Progenitor cell of endocrine pancreas (in vitro differentiated cells): ENCODE measurements around the gene MAST4. TPM values are rescaled to one million over a fixed set of nuclear protein-coding genes. Genes with fewer than 3 reads are reported as not detected.

Source experiments
- DNase-seq: peaks from one replicate; pipeline ENCODE4 v3.0.0; 2021; ENCODE audit warnings: low spot score; ENCODE audit not compliant: unreplicated experiment
- H3K27ac Mint-ChIP-seq: 2 replicates; pipeline ENCODE4 v1.8.0; 2021; ENCODE audit warnings: mild to moderate bottlenecking, moderate library complexity, mixed read lengths
- H3K27me3 Mint-ChIP-seq: 2 replicates; pipeline ENCODE4 v1.8.0; 2021; ENCODE audit warnings: mixed read lengths
- H3K36me3 Mint-ChIP-seq: 2 replicates; pipeline ENCODE4 v1.8.0; 2022; ENCODE audit warnings: mixed read lengths; ENCODE audit not compliant: insufficient read depth
- H3K4me1 Mint-ChIP-seq: 2 replicates; pipeline ENCODE4 v1.8.0; 2021; ENCODE audit warnings: low read depth, mixed read lengths
- H3K4me3 Mint-ChIP-seq: 2 replicates; pipeline ENCODE4 v1.8.0; 2021; ENCODE audit warnings: low read depth, mild to moderate bottlenecking, moderate library complexity, mixed read lengths
- H3K9me3 Mint-ChIP-seq: 2 replicates; pipeline ENCODE4 v1.8.0; 2021; ENCODE audit warnings: low read depth, mixed read lengths
- CTCF ChIP-seq: fragments of 200-600 bp; sonication (generic); IDR thresholded peaks from one replicate; pipeline ENCODE4 v1.5.0; 2021; ENCODE audit warnings: antibody characterized with exemption, mild to moderate bottlenecking; ENCODE audit not compliant: unreplicated experiment
- total RNA-seq: library from RNA; stranded (reverse); gene quantifications from 2 replicates; pipeline ENCODE4 v1.2.1, GENCODE V29; 2021

MAST4 gene
- total RNA-seq, 1 donor from 2014 or later: 45.3 TPM

GRCh38 chr5:66874004-66874403, 277.8 kb downstream of the MAST4 start:
- peaks cover 23% of the 10 kb centered on the region for H3K4me1 Mint-ChIP-seq
- no peaks in the 10 kb centered on the region for H3K9me3 Mint-ChIP-seq
- TF ChIP-seq CTCF: no peak
- H3K36me3 Mint-ChIP-seq: peaks cover 2% of the 10 kb centered on the region
- no peak for DNase-seq
- no peaks in the 10 kb centered on the region for H3K27me3 Mint-ChIP-seq
- H3K27ac Mint-ChIP-seq: peak overlapping the region; percentile 33
- H3K4me3 Mint-ChIP-seq: no peak overlapping the region

GRCh38 chr5:66875315-66875714, 279.1 kb downstream of the MAST4 start:
- DNase-seq: no peak
- H3K4me1 Mint-ChIP-seq: peaks cover 23% of the 10 kb centered on the region
- H3K9me3 Mint-ChIP-seq: no peaks in the 10 kb centered on the region
- peaks cover 4% of the 10 kb centered on the region for H3K36me3 Mint-ChIP-seq
- H3K27me3 Mint-ChIP-seq: no peaks in the 10 kb centered on the region
- TF ChIP-seq CTCF: no peak
- H3K4me3 Mint-ChIP-seq: no peak overlapping the region
- no peak overlapping the region for H3K27ac Mint-ChIP-seq

- no peaks in the 10 kb centered on the region for H3K9me3 Mint-ChIP-seq
- no peak overlapping the region for H3K4me3 Mint-ChIP-seq
- H3K27ac Mint-ChIP-seq: no peak overlapping the region
- H3K4me1 Mint-ChIP-seq: peaks cover 27% of the 10 kb centered on the region
- H3K27me3 Mint-ChIP-seq: no peaks in the 10 kb centered on the region
- no peak for TF ChIP-seq CTCF
- H3K36me3 Mint-ChIP-seq: peaks cover 4% of the 10 kb centered on the region
- no peak for DNase-seq
These were observed 280.1 kb downstream of the MAST4 start for GRCh38 chr5:66876266-66876807.

GRCh38 chr5:66877843-66878242, 281.6 kb downstream of the MAST4 start:
- Mint-ChIP-seq H3K27me3 (no peaks in the 10 kb centered on the region), H3K9me3 (no peaks in the 10 kb centered on the region), H3K4me3 (no peak overlapping the region), H3K27ac (no peak overlapping the region), H3K4me1 (peaks cover 35% of the 10 kb centered on the region), H3K36me3 (peaks cover 4% of the 10 kb centered on the region)
- no peak for TF ChIP-seq CTCF
- DNase-seq: no peak

- no peak for TF ChIP-seq CTCF
- H3K27me3 Mint-ChIP-seq: no peaks in the 10 kb centered on the region
- no peak overlapping the region for H3K27ac Mint-ChIP-seq
- H3K36me3 Mint-ChIP-seq: peaks cover 4% of the 10 kb centered on the region
- peaks cover 23% of the 10 kb centered on the region for H3K4me1 Mint-ChIP-seq
- H3K9me3 Mint-ChIP-seq: no peaks in the 10 kb centered on the region
- no peak for DNase-seq
- H3K4me3 Mint-ChIP-seq: no peak overlapping the region
These were observed 284.2 kb downstream of the MAST4 start for GRCh38 chr5:66880401-66880800.
